Astrocyte (in vitro differentiated cells and primary cell): ENCODE data around the gene MEP1A.

Source experiments
- EZH2 ChIP-seq: IDR thresholded peaks from 2 replicates; pipeline ENCODE4 v1.6.1; 2012; ENCODE audit warnings: mild to moderate bottlenecking, low read length, inconsistent platforms; ENCODE audit not compliant: insufficient read depth
- TF ChIP-seq, protein P1 (sequence below): IDR thresholded peaks from 2 replicates; pipeline ENCODE4 v1.5.1; 2011; ENCODE audit warnings: low read depth, mild to moderate bottlenecking, inconsistent platforms, low read length, moderate library complexity; ENCODE audit not compliant: insufficient read depth

DNA sequence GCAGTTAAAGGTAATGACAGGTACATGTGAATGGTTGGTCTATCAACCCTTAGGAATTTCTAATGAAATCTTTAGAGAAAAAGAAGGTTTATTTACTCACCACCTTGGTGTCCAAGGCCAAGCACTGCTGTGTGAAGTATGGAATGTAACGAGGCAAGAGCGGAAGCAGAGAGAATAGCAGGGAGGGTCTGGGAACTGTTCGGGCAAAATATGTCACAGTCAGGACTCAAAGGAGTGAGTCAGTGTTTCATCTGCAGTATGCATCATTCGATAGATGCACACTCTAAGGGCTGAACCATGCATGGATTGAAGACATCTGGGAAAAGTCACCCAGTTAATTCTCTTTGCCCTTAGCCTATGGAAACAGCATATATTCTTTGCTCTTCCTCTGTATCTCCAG is 95.4 kb downstream of the MEP1A start:
- TF ChIP-seq, protein P1, sequence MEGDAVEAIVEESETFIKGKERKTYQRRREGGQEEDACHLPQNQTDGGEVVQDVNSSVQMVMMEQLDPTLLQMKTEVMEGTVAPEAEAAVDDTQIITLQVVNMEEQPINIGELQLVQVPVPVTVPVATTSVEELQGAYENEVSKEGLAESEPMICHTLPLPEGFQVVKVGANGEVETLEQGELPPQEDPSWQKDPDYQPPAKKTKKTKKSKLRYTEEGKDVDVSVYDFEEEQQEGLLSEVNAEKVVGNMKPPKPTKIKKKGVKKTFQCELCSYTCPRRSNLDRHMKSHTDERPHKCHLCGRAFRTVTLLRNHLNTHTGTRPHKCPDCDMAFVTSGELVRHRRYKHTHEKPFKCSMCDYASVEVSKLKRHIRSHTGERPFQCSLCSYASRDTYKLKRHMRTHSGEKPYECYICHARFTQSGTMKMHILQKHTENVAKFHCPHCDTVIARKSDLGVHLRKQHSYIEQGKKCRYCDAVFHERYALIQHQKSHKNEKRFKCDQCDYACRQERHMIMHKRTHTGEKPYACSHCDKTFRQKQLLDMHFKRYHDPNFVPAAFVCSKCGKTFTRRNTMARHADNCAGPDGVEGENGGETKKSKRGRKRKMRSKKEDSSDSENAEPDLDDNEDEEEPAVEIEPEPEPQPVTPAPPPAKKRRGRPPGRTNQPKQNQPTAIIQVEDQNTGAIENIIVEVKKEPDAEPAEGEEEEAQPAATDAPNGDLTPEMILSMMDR = no peak
- TF ChIP-seq EZH2 = no peak
